Mesodermal cell (in vitro differentiated cells): Measurements from ENCODE around the gene PYCR2.

Experiments used
- H3K27ac ChIP-seq: 2 replicates; pipeline ENCODE4 v1.7.0; 2013; ENCODE audit warnings: mild to moderate bottlenecking, low read depth, low read length, moderate library complexity; ENCODE audit not compliant: severe bottlenecking
- H3K36me3 ChIP-seq: 2 replicates; pipeline ENCODE4 v1.7.1; 2013; ENCODE audit warnings: mild to moderate bottlenecking, low read length, moderate library complexity; ENCODE audit not compliant: control insufficient read depth, insufficient read depth
- H3K4me1 ChIP-seq: one replicate; pipeline ENCODE4 v1.7.1; 2013; ENCODE audit warnings: mild to moderate bottlenecking, low read length; ENCODE audit not compliant: insufficient read depth, control insufficient read depth, poor library complexity, severe bottlenecking
- H3K4me3 ChIP-seq: 2 replicates; pipeline ENCODE4 v1.7.0; 2013; ENCODE audit warnings: low read length, control low read depth, mild to moderate bottlenecking; ENCODE audit not compliant: insufficient read depth, poor library complexity, severe bottlenecking; ENCODE audit errors: extremely low read depth
- H3K9me3 ChIP-seq: 2 replicates; pipeline ENCODE4 v1.7.1; 2013; ENCODE audit warnings: mild to moderate bottlenecking, low read length, moderate library complexity; ENCODE audit not compliant: control insufficient read depth
- WGBS, 2 experiments: methylation state at CpG; one replicate each; pipeline ENCODE4 v1.1.5; 2013; ENCODE audit warnings: missing lambda C conversion rate in 2 of 2; ENCODE audit not compliant: insufficient coverage in 2 of 2; 5-methylcytosine and 5-hydroxymethylcytosine counted together

The PYCR2 gene

DNA sequence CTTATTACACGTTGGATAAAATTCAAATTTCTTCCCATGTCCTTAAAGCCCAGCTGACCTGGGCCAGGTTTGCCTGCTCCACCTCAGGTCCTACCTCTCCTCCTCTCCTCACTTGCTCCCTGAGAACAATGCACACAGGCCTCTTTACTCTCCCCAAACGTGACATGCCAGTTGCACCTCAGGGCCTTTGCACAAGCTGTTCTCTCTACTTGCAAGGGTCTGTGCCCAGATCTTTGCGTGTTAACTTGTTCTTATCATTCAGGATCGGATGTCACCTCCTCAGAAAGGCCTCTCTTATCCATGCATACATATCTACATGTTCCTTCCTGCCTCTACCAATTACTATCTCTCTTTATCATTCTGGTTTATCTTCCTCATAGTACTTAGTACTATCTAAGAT is 20.4 kb downstream of the PYCR2 start:
- H3K4me1 ChIP-seq: peaks cover 6% of the 10 kb centered on the region
- H3K4me3 ChIP-seq: no peak overlapping the region
- no peaks in the 10 kb centered on the region for H3K9me3 ChIP-seq
- WGBS, 2 experiments: 81 to 91% methylated on average over 4 of the region's 4 CpGs
- H3K27ac ChIP-seq: no peak overlapping the region
- no peaks in the 10 kb centered on the region for H3K36me3 ChIP-seq

DNA sequence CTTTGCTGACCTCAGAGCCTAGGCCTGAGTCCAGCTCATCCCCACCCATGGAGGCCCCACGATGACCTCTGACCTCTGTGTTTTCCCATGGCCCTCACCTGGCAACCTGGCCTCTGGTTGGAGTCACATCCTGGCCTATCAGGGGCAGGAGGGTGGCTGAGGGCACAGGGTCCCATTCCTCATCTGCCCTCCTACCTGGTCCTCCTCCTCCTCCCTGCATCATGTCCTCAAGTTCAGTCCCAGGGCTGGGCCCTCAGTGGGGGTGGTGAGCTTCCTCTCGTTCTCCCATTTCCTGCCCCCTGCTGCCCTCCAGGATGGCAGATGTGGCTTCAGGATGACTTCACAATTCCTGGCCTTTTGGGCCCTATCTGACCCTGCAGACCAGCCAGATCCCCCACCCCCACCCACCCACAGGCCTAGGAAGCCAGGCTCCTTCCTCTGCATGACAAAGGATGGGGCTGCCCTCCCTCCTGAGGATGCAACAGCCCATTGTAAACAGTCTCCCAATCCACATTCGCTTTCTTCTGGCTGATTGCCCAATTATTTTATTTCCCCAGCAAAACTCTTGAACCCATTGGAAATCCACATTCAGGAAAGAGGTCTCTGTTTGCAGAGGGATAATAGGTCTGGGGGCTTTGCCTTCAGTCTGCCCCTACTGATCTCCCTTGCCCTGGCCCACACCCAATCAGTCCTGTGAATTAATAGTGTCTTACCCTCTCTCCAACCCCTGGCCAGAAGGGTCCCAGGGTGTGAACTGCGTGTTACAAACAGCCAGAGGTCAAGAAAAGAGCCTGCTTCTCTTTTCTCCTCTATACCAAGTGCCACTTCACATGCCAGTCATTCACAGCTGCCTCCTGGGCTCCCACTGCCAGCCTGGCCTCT is 24.8 kb downstream of the PYCR2 start:
- peaks cover 6% of the 10 kb centered on the region for H3K4me1 ChIP-seq
- H3K9me3 ChIP-seq: no peaks in the 10 kb centered on the region
- no peak overlapping the region for H3K27ac ChIP-seq
- no peaks in the 10 kb centered on the region for H3K36me3 ChIP-seq
- H3K4me3 ChIP-seq: no peak overlapping the region
- 7 to 19% methylated on average over 3 to 4 of the region's 4 CpGs for WGBS, 2 experiments

DNA sequence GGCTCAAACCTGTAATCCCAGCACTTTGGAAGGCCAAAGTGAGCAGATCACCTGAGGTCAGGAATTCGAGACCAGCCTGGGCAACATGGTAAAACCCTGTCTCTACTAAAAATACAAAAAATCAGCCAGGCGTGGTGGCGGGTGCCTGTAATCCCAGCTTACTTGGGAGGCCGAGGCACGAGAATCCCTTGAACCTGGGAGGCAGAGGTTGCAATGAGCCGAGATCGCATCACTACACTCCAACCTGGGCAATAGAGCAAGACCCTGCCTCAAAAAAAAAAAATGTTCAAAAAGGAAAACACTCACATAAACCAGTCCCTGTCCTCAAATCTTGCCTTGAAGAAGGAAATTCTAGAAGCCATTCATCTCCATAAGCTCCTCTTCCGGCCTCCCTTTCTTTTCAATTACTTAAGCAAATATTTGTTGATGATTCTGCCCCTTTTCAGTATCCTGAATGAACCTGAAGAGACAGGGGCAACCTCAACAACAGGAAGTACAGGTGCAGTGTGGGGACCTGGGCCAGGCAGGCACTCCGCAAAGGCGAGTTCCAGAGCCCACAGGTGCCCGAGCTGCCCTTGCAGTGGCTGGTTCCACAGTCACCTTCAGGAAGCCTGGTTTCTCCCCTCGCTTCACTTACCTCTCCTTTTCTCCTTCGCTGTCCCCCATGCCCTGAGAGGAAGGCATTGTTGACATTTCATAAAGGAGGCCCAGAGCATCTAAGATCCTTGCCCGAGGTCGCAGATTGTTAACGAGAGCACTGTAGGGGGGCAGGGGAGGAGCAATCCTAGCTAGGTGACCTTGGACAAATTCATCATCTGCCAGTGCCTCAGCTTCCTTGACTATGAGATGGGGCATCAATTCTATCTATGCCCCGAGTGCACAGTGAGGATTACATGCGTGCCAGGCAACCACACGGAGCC is 26.2 kb downstream of the PYCR2 start:
- Histone ChIP-seq H3K4me1 (peaks cover 6% of the 10 kb centered on the region), H3K27ac (no peak overlapping the region), H3K4me3 (no peak overlapping the region), H3K9me3 (no peaks in the 10 kb centered on the region), H3K36me3 (no peaks in the 10 kb centered on the region)
- 81 to 91% methylated on average over 15 to 16 of the region's 19 CpGs for WGBS, 2 experiments

GRCh38 chr1:225896937-225897549 is 27.0 kb downstream of the PYCR2 start:
- Histone ChIP-seq H3K9me3 (no peaks in the 10 kb centered on the region), H3K36me3 (no peaks in the 10 kb centered on the region), H3K4me3 (no peak overlapping the region), H3K27ac (no peak overlapping the region), H3K4me1 (peaks cover 6% of the 10 kb centered on the region)
- 66 to 78% methylated on average over 7 of the region's 7 CpGs for WGBS, 2 experiments

DNA sequence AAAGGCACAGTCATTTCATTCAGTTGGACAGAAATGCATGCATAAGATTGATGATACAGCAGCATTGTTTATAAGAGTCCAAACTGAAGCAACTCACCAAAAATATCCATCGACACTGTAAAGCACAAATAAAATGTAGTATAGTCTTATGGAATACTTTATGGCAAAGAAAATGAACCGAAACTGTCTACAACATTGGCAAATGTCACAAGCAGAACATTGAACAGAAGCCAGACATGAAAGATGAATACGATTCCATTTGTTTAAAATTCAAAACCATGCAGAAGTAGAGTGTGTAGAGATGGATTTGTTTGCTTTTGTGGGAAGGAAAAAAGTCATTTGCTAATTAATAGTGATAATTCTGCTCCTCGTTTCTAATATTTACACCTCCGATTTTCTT is 27.6 kb downstream of the PYCR2 start:
- H3K9me3 ChIP-seq: no peaks in the 10 kb centered on the region
- 100% methylated on average over 2 of the region's 5 CpGs; no CpG with 5 or more reads in 1 of the 2 experiments for WGBS, 2 experiments

DNA sequence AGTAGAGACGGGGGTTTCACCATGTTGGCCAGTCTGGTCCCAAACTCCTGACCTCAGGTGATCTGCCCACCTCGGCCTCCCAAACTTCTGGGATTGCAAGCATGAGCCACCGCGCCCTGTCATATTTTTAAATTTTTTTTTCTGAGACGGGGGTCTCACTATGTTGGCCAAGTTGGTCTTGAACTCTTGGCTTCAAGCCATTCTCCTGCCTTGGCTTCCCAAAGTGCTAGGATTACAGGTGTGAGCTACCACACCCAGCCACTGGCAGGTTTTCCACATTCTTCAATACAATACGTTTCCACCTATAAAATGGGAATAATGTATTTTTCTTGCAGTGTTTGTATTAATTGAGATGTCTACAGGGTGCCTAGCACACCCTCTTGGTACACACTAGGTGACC is 31.7 kb downstream of the PYCR2 start:
- Histone ChIP-seq H3K4me3 (no peak overlapping the region), H3K36me3 (no peaks in the 10 kb centered on the region), H3K4me1 (peaks cover 3% of the 10 kb centered on the region), H3K27ac (no peak overlapping the region), H3K9me3 (no peaks in the 10 kb centered on the region)
- WGBS, 2 experiments: 88 to 94% methylated on average over 5 of the region's 6 CpGs

More for the DNA sequence above, 27.6 kb downstream of the PYCR2 start:
- Histone ChIP-seq H3K27ac (no peak overlapping the region), H3K4me1 (peaks cover 6% of the 10 kb centered on the region), H3K36me3 (no peaks in the 10 kb centered on the region), H3K4me3 (no peak overlapping the region)

DNA sequence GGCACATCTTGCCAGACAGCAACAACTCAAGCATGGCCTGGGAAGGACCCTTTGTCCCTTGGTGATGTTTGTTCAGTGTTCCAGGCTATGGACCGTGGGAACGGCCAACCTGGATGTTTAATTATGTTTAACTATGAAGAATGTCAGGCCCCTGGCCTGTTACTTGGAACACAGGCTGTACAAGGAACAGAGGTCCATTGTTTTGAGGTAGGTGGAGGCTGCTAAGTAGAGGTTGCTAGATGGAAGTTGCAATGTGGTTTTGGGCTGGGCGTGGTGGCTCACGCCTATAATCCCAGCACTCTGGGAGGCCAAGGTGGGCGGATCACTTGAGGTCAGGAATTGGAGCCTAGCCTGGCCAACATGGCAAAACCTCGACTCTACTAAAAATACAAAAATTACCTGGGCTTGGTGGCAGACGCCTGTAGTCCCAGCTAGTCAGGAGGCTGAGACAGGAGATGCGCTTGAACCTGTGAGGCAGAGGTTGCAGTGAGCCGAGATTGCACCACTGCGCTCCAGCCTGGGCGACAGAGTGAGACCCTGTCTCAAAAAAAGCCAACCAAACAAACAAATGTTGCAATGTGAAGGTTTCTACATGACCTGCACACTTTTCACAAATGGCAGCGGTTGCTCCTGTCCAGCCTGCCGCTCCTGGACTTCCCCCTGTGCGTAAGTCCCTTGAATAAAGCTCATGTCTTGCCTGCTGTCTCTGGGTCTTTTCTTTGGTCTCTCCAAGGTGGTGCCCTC is 32.6 kb downstream of the PYCR2 start:
- Histone ChIP-seq H3K4me3 (no peak overlapping the region), H3K9me3 (no peaks in the 10 kb centered on the region), H3K27ac (no peak overlapping the region), H3K36me3 (no peaks in the 10 kb centered on the region), H3K4me1 (peaks cover 3% of the 10 kb centered on the region)
- 93 to 95% methylated on average over 11 to 13 of the region's 14 CpGs for WGBS, 2 experiments

DNA sequence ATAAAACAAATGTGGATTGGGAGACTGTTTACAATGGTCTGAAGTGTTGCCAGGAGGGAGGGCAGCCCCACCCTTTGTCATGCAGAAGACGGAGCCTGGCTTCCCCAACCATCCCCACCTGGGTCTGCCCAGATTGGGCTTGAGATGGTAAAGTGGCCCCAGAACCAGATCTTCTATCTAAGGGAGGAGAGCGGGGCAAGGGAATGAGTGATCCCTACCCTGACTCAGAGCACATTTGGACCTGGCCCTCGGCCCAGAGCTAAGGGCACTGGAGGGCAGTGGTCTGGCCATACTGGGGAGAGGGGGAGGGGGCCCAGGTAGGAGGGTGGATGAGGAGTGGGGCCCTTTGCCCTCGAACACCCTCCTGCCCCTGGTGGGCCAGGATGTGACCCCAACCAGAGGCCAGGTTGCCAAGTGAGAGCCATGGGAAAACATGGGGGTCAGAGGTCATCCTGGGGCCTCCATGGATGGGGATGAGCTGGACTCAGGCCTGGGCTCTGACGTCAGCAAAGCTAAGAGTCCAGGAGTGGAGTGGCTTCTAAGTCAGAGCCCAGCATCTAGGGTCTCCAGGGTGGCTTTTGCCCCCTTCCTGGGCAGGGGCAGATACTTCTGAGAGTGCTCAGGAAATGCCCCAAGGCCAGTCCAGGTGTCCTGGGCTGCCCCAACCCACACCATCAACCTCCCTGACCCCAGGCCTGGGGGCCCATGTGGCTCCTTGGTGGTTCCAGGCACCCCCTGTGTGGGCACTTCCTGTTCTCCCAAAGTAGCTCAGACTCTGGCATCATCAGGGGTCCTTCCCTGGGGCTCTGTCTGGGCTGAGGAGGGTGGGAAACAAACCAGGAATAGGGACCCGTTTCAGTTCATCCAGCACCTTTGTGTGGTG is 33.5 kb downstream of the PYCR2 start:
- H3K4me3 ChIP-seq: no peak overlapping the region
- WGBS, 2 experiments: 76 to 79% methylated on average over 5 to 6 of the region's 6 CpGs
- no peaks in the 10 kb centered on the region for H3K36me3 ChIP-seq
- no peak overlapping the region for H3K27ac ChIP-seq
- H3K9me3 ChIP-seq: no peaks in the 10 kb centered on the region
- H3K4me1 ChIP-seq: peaks cover 3% of the 10 kb centered on the region

GRCh38 chr1:225889743-225890142 is 34.3 kb downstream of the PYCR2 start:
- WGBS, 2 experiments: 85 to 88% methylated on average over 5 of the region's 5 CpGs
- no peak overlapping the region for H3K4me3 ChIP-seq
- no peaks in the 10 kb centered on the region for H3K9me3 ChIP-seq
- peaks cover 3% of the 10 kb centered on the region for H3K4me1 ChIP-seq
- H3K27ac ChIP-seq: no peak overlapping the region
- H3K36me3 ChIP-seq: no peaks in the 10 kb centered on the region
